Stimulated activated CD8-positive, alpha-beta memory T cell treated with anti-CD3 and anti-CD28 coated beads, Interleukin-15, amount 100 ng/mL, for 1 hour (primary cell): Measurements from ENCODE around the gene SLC1A3.

ENCODE experiments used
- DNase-seq: peaks from one replicate; pipeline ENCODE4 v3.0.0-alpha.2; 2020; ENCODE audit warnings: low read depth

SLC1A3 gene

DNA sequence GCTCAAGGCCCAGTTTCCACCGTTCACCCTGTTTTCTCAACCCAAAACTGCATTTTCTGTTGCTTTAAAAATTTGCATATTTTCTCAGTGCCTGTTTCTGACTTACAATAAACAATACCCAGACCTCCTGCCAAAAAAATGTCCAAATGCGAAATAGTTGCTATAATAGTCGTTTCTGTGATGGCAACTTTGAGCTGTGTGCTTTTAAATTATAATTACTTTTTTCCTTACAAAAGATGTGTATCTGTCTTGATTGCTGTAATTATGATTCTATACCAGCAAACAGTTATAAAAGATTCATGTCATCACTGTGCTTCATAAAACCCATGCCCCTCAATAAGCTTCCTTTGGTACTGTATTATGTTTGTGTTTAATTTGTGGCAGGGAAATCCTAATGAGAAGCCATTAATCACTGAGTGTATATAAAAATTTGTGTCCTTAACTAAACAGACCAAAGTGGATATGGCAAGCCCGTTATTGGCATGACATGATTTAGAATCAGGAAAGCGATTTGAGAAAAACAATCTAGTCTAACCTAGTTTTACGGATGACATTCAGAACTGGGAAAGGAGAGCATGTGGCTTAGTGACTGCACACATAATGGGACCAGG lies 5.4 kb upstream of the SLC1A3 start:
- no peak for DNase-seq

DNA sequence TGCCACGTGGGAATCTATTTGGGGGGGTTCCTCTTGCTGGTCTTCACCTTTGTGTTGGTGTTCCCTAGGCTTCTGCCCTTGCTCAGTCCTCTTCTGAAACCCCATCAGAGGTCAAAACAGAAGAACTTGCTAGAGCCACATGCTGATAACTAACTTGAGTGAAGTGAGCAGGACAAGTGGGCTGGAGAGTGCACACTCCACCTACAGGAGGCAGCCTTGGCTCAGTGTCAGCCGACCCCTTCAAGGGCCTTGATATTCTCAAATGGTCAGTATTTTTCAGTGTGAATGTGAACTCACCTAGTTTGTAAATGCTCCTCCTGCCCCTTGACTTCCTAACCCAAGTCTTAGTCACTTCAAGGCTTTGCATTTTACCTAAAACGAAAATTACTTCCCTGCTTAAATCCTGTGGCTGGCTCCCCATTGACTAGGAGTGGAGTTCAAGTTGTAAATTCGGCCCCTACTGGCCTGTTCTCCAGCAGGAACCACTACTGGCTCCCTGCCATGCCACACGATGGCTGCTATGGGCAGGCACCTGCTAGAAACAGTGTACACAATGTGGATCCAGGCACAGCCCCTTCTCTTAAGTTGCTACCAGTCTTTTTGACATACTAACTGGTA lies 3.6 kb upstream of the SLC1A3 start:
- no peak for DNase-seq

DNA sequence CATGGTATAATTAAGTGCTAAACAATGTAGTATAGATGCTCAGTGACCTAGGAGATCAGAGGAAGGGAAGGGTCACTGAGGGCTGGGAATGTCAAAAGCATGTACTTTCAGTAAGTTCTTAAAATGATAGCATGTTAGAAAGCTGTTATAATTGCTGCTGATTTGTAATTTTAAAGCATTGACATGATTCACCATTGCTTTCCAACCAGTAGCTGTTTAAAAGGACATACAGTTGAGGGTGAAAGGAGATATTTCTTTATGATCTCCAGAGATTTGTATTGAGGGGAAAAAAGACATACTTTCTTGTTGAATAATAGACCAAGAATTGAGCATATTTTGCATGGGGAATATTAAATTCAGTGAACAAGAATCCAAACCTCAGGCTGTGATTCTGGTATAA lies 1.2 kb upstream of the SLC1A3 start:
- no peak for DNase-seq

DNA sequence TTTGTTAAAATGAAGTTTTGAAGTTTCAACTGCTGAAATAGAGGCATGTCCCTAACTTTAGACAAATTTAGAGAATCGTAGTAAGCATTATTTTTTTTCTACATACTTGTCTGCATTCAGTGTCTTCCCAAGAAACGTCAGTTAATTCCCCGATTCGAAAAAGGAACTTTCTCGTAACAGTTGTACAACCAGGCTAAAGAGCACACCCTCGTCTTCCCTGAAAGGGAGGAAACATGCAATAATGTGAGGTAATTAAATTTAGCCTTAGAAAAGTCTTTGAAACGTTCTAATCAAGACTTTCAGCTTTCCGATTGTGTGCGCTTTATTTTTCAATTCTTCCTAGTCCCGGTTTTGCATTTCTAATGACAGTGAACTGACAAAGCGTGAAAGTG lies 374 bp upstream of the SLC1A3 start:
- DNase-seq: no peak

DNA sequence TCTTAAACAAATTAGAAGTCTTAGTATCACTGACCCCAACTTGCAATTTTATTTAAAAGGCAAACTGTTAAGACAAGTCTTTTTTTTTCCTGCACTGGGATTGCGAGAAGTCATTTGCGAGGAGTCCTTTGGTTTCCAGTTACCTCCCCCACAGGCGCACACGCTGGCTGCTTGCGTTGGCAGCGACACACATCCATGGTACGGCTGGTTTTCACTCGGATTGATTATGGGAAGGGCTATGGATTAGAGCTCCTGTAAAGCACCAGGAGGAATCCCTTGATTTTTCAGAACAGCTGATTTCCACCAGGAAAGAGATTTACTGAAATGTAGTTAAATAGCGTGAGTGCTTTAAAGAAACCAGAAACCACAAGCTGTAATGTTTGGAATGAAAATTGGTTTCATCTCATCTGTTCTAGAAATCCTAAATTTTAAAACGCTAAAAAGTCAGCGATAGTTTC lies 737 bp downstream of the SLC1A3 start:
- no peak for DNase-seq

- no peak for DNase-seq
These were observed 1.7 kb downstream of the SLC1A3 start for GRCh38 chr5:36607838-36608783.

- no peak for DNase-seq
These were observed 4.2 kb downstream of the SLC1A3 start for GRCh38 chr5:36610621-36611020.

- no peak for DNase-seq
These were observed 5.3 kb downstream of the SLC1A3 start for GRCh38 chr5:36611520-36612274.

DNA sequence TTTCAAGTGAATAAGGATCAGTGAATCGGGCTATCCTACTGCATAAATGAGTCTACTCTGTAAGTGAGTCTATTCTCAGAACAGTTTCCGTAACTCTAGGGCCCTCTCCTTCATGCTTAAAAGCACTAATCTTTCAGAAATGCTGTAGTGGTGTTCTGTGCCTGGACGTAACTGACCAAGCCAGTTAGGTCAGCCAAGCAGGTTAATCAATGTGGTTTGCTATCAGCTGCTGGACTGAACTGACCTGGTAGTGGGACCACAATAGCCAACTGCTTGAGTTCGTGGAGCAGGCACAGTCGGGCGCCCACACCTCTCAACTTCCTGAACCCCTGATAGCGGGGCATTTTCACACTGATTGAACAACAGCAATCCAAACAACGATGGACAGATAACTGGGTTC lies 6.8 kb downstream of the SLC1A3 start:
- DNase-seq: no peak

- DNase-seq: no peak
These were observed 7.6 kb downstream of the SLC1A3 start for GRCh38 chr5:36613771-36614656.

DNA sequence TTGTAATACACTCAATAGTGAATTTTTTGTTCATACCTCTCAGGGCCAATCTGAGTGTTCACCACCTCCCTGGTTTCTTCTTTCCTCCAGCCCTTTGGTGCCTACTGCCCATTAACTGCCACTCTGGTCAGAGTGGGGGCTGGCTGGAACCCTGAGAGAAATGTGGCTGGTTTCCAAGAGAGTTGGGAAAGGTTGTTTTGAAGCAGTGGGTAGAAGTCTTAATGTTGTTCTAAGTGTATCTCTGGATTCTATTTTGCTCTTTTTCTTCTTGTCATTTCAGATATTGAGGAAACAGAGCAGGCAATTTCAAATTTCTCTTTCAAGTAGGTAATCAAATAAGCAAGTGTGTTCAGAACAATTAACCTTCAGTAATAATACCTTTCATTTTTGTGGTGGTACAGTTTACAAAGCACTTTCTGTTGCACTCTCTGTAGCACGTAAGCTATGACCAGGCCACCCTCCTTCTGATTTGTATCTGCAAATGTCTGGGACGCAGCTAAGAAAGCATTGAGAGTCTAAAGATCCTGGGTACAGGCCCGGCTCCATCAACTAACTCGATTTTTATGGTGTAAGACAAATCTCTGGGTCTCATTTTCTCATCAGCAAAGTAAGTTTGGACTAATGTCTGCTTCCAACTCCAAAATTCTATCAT lies 8.4 kb downstream of the SLC1A3 start:
- DNase-seq: no peak

- no peak for DNase-seq
These were observed 12.7 kb downstream of the SLC1A3 start for GRCh38 chr5:36619012-36619635.

GRCh38 chr5:36621985-36622384 lies 15.6 kb downstream of the SLC1A3 start:
- DNase-seq: no peak

GRCh38 chr5:36623832-36624231 lies 17.4 kb downstream of the SLC1A3 start:
- no peak for DNase-seq

- DNase-seq: no peak
These were observed 17.9 kb downstream of the SLC1A3 start for GRCh38 chr5:36624277-36624676.

DNA sequence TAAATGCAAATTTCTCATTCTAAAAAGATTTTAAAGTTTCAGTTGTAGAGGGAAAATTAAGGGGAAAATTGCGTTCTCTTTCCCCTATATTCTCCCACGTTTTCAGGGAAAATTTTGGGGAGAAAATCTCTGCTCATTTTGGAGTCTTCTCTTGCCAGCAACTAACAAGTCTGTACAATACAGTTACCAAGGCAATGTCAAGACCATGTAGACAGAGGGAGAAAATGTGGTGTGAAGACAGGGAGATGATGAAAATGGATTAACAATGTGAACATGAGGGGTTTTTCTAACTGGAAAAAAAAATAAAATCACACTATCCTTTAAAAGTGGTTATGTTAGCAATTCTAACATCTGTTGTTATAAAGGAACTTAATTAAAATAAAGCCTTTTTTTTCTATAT lies 22.3 kb downstream of the SLC1A3 start:
- no peak for DNase-seq

- no peak for DNase-seq
These were observed 23.3 kb downstream of the SLC1A3 start for GRCh38 chr5:36629729-36630128.

DNA sequence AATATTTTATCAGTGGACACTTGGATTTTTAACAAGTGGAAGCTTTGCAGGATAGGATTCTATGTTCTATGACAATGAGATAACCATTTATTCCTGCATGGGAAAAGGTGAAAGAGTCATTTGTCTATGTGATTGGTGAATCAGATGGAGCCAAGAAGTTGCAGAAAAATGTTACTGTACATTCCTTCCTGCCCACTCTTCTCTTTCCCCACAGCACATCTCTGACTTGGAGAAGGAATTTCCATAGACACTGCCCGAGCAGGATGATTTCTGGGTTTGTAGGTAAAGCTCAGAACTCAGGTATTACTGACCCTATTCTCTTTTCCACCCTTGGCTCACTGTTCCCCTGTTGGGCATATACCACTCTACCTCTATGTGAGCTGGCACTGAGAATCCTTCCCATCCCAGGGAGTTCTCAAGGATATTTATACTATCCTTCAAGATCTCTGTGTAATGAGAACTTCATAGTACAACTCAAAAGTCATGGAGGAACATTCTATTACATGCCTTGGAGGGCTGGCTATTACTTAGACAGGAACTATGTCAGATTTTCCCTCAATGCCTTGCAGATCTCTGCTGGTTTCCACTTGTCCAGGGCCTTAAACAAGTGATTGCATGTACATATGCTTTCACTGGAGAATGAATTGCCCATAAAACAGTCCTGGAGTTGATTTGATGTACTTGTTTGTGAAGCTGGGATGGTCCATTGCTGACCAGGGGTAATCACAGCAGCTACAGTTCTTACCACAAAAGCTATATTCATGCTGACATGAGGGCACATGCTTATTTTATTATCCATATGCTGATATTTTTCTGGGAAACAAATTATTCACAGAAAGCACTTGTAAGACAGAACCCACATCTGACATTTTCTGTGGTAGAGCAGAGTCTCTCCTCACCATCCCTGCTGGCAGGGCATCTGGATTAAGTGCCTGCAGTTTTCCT lies 24.1 kb downstream of the SLC1A3 start:
- no peak for DNase-seq

GRCh38 chr5:36631154-36631553 lies 24.7 kb downstream of the SLC1A3 start:
- DNase-seq: no peak
